ENCODE measurements around the gene SCGB3A1.

GRCh38 chr5:180639287-180639686 is 48.0 kb upstream of the SCGB3A1 start:
- TF ChIP-seq, protein P1, sequence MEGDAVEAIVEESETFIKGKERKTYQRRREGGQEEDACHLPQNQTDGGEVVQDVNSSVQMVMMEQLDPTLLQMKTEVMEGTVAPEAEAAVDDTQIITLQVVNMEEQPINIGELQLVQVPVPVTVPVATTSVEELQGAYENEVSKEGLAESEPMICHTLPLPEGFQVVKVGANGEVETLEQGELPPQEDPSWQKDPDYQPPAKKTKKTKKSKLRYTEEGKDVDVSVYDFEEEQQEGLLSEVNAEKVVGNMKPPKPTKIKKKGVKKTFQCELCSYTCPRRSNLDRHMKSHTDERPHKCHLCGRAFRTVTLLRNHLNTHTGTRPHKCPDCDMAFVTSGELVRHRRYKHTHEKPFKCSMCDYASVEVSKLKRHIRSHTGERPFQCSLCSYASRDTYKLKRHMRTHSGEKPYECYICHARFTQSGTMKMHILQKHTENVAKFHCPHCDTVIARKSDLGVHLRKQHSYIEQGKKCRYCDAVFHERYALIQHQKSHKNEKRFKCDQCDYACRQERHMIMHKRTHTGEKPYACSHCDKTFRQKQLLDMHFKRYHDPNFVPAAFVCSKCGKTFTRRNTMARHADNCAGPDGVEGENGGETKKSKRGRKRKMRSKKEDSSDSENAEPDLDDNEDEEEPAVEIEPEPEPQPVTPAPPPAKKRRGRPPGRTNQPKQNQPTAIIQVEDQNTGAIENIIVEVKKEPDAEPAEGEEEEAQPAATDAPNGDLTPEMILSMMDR (IDR thresholded peaks at IDR 0.05): no peak
- no peak for TF ChIP-seq POLR2A (IDR thresholded peaks at IDR 0.05)
- no peak for TF ChIP-seq POLR2AphosphoS5 (IDR thresholded peaks at IDR 0.05)
